Kidney epithelial cell (primary cell): ENCODE results near the gene CPN2. TPM values are rescaled to one million over a fixed set of nuclear protein-coding genes. Genes with fewer than 3 reads are reported as not detected.

Experiments used
- DNase-seq: peaks from one replicate; pipeline ENCODE4 v3.0.0-alpha.2; 2010; ENCODE audit warnings: low read depth
- H3K27me3 ChIP-seq: 2 replicates; pipeline ENCODE4 v1.6.0; 2011; ENCODE audit warnings: low read length; ENCODE audit not compliant: control insufficient read depth, insufficient read depth
- H3K36me3 ChIP-seq: 2 replicates; pipeline ENCODE4 v1.5.1; 2011; ENCODE audit warnings: low read length; ENCODE audit not compliant: control insufficient read depth, insufficient read depth
- H3K4me3 ChIP-seq: 2 replicates; pipeline ENCODE4 v1.5.1; 2011; ENCODE audit warnings: low read depth, mild to moderate bottlenecking, control low read depth, low read length
- total RNA-seq: library from RNA; depleted of rRNA; stranded (reverse); fragments of >200 nt; gene quantifications from 2 replicates; pipeline ENCODE4 v1.2.3, GENCODE V29; 2015
- TF ChIP-seq, protein P1 (sequence below): IDR thresholded peaks from 2 replicates; pipeline ENCODE4 v1.5.1; 2011; ENCODE audit warnings: mild to moderate bottlenecking, moderate library complexity, low read length, control low read depth, inconsistent platforms; ENCODE audit not compliant: insufficient read depth, poor library complexity, severe bottlenecking

CPN2 gene
- total RNA-seq, 1 donor from 2014 or later = not detected

GRCh38 chr3:194322678-194323211 lies 28.4 kb downstream of the CPN2 start:
- DNase-seq = peak; percentile 81
- Histone ChIP-seq H3K4me3 (peak overlapping the region; percentile 0), H3K36me3 (no peaks in the 10 kb centered on the region), H3K27me3 (no peaks in the 10 kb centered on the region)
- TF ChIP-seq, protein P1, sequence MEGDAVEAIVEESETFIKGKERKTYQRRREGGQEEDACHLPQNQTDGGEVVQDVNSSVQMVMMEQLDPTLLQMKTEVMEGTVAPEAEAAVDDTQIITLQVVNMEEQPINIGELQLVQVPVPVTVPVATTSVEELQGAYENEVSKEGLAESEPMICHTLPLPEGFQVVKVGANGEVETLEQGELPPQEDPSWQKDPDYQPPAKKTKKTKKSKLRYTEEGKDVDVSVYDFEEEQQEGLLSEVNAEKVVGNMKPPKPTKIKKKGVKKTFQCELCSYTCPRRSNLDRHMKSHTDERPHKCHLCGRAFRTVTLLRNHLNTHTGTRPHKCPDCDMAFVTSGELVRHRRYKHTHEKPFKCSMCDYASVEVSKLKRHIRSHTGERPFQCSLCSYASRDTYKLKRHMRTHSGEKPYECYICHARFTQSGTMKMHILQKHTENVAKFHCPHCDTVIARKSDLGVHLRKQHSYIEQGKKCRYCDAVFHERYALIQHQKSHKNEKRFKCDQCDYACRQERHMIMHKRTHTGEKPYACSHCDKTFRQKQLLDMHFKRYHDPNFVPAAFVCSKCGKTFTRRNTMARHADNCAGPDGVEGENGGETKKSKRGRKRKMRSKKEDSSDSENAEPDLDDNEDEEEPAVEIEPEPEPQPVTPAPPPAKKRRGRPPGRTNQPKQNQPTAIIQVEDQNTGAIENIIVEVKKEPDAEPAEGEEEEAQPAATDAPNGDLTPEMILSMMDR = no peak

- peak overlapping the region; percentile 0 for H3K4me3 ChIP-seq
- TF ChIP-seq, protein P1 = no peak
- no peak for DNase-seq
These were observed 29.2 kb downstream of the CPN2 start for GRCh38 chr3:194321693-194322640.

DNA sequence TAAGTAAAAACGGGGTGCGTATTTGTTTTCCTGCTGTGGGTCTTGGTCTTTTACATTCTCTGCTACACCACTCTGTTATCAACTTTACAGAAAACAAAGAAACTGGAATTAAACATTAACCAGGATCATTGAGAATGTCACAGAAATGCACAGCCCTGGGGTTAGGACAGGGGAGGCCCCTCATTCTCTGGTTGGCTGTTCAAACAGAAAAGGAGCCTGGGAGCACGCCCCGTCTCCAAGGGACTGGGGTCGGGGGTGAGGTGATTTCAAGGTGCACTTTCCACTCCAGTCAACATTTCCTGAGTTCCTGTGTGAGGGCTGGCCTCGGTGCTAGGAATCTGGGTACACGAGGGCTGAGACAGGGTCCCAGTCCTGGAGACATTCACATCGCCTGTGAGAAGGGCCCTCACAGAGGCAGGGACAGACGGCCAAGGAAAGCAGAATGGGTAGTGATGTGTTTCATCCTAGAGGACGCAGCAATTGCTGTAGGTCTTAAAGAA lies 30.3 kb downstream of the CPN2 start:
- no peak overlapping the region for H3K4me3 ChIP-seq
- H3K27me3 ChIP-seq = no peaks in the 10 kb centered on the region
- TF ChIP-seq, protein P1 = no peak
- H3K36me3 ChIP-seq = no peaks in the 10 kb centered on the region
- DNase-seq = no peak

More at GRCh38 chr3:194321693-194322640, 29.2 kb downstream of the CPN2 start:
- H3K27me3 ChIP-seq = no peaks in the 10 kb centered on the region
- no peaks in the 10 kb centered on the region for H3K36me3 ChIP-seq

DNA sequence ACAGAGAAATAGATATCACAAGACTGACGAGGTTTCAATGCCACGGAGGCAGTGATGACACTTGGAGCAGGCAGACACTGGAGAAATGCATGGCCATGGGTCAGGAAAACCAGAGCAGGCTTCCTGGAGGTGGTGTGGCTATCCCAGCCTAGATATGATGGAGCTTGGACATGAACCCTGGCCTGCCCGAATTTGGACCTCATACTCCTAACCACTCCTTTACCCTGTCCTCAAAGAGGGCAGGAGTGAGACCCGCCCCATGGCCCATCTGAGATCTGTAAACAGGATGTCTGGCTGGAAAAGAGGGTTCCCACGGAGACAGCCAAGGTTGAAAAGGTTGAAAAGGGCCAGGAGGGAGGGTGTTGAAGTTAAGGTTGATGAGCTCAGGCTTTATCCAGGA lies 31.0 kb downstream of the CPN2 start:
- no peaks in the 10 kb centered on the region for H3K36me3 ChIP-seq
- DNase-seq = no peak
- no peak overlapping the region for H3K4me3 ChIP-seq
- TF ChIP-seq, protein P1 = no peak
- no peaks in the 10 kb centered on the region for H3K27me3 ChIP-seq

- H3K4me3 ChIP-seq = no peak overlapping the region
- no peaks in the 10 kb centered on the region for H3K27me3 ChIP-seq
- no peak for DNase-seq
- no peaks in the 10 kb centered on the region for H3K36me3 ChIP-seq
- TF ChIP-seq, protein P1 = no peak
These were observed 32.5 kb downstream of the CPN2 start for GRCh38 chr3:194318511-194319161.
